GM18951 (cell line): ENCODE data around the gene SCGB1D1.
"Not testable (repeated sequence)": the region's sequence is repeated elsewhere in the genome, so short reads cannot be mapped to it uniquely, and the experiment has no call there.

Experiments used
- POLR2A ChIP-seq: IDR thresholded peaks from 4 replicates; pipeline ENCODE4 v1.6.1; 2011; ENCODE audit warnings: mild to moderate bottlenecking; ENCODE audit not compliant: insufficient read length, insufficient read depth; ENCODE audit errors: extremely low read depth
- in situ Hi-C: fragments of 300-500 bp; cut with MboI; formaldehyde crosslinking; loops from one replicate; pipeline ENCODE4 v1.12.0; 2022; ENCODE audit warnings: low sequenced_read_pairs, mixed read lengths, inconsistent platforms; ENCODE audit not compliant: unreplicated experiment

The SCGB1D1 gene

GRCh38 chr11:62182147-62182891, 7.7 kb upstream of the SCGB1D1 start:
- in situ Hi-C loops: no loop called here
- TF ChIP-seq POLR2A: no peak

GRCh38 chr11:62186195-62186594, 3.8 kb upstream of the SCGB1D1 start:
- in situ Hi-C loops: no loop called here
- no peak for TF ChIP-seq POLR2A

- in situ Hi-C loops: no loop called here
Observed at GRCh38 chr11:62193952-62194351, 3.9 kb downstream of the SCGB1D1 start.

GRCh38 chr11:62195010-62195409, 5.0 kb downstream of the SCGB1D1 start:
- in situ Hi-C loops: not testable (repeated sequence)

More at GRCh38 chr11:62193952-62194351, 3.9 kb downstream of the SCGB1D1 start:
- no peak for TF ChIP-seq POLR2A

- in situ Hi-C loops: no loop called here
- TF ChIP-seq POLR2A: no peak
Observed at GRCh38 chr11:62195945-62196344, 5.9 kb downstream of the SCGB1D1 start.

- in situ Hi-C loops: not testable (repeated sequence)
Observed at GRCh38 chr11:62197400-62197799, 7.4 kb downstream of the SCGB1D1 start.

- in situ Hi-C loops: loop anchor here (25.0 kb wide), 1 partner anchor 111 kb away; no protein-coding TSS in a partner anchor
- no peak for TF ChIP-seq POLR2A
Observed at GRCh38 chr11:62201376-62201775, 11.4 kb downstream of the SCGB1D1 start.

- TF ChIP-seq POLR2A: no peak
- in situ Hi-C loops: loop anchor here (25.0 kb wide), 1 partner anchor 109 kb away; no protein-coding TSS in a partner anchor
Observed at GRCh38 chr11:62202910-62203309, 12.9 kb downstream of the SCGB1D1 start.

GRCh38 chr11:62204430-62204829, 14.4 kb downstream of the SCGB1D1 start:
- no peak for TF ChIP-seq POLR2A
- in situ Hi-C loops: loop anchor here (25.0 kb wide), 1 partner anchor 108 kb away; no protein-coding TSS in a partner anchor

GRCh38 chr11:62205441-62205840, 15.4 kb downstream of the SCGB1D1 start:
- TF ChIP-seq POLR2A: no peak
- in situ Hi-C loops: loop anchor here (25.0 kb wide), 1 partner anchor 107 kb away; no protein-coding TSS in a partner anchor

GRCh38 chr11:62206276-62207066, 16.5 kb downstream of the SCGB1D1 start:
- in situ Hi-C loops: loop anchor here (25.0 kb wide), 1 partner anchor 106 kb away; no protein-coding TSS in a partner anchor

GRCh38 chr11:62208785-62209144, 18.7 kb downstream of the SCGB1D1 start:
- TF ChIP-seq POLR2A: no peak
- in situ Hi-C loops: loop anchor here (25.0 kb wide), 1 partner anchor 104 kb away; no protein-coding TSS in a partner anchor

GRCh38 chr11:62217191-62217748, 27.3 kb downstream of the SCGB1D1 start:
- in situ Hi-C loops: loop anchor here (25.0 kb wide), 1 partner anchor 95 kb away; no protein-coding TSS in a partner anchor
- no peak for TF ChIP-seq POLR2A
